Body of pancreas (tissue), 4 donors: ENCODE measurements around the gene HDGFL1. TPM values are rescaled to one million over a fixed set of nuclear protein-coding genes. Genes with fewer than 3 reads are reported as not detected.

ENCODE experiments used
- ATAC-seq: fragments of 150-250 bp; one replicate; pipeline ENCODE4 v1.9.1; 2016
- DNase-seq, 4 donors: peaks; one replicate each; pipeline ENCODE4 v3.0.0-alpha.2; 2019
- H3K27ac ChIP-seq, 4 donors: fragments of 200-600 bp; sonication (generic); 1 replicate in 3 of 4; 2 replicates in 1 of 4; pipeline versions ENCODE4 v1.5.1 to v1.6.1; 2016 to 2019; ENCODE audit warnings: mild to moderate bottlenecking in 1 of 4, mixed read lengths in 1 of 4, moderate library complexity in 1 of 4
- H3K27me3 ChIP-seq, 2 donors: fragments of 200-600 bp; sonication (generic); one replicate each; pipeline ENCODE4 v1.6.0; 2016; ENCODE audit warnings: mild to moderate bottlenecking in 1 of 2
- H3K36me3 ChIP-seq, 2 donors: fragments of 200-600 bp; sonication (generic); replicated peaks in 1 of 2; 2 replicates each; pipeline ENCODE4 v1.5.1; 2016; ENCODE audit warnings: low read depth in 2 of 2; ENCODE audit not compliant: insufficient read depth in 1 of 2
- H3K4me1 ChIP-seq: fragments of 200-600 bp; sonication (generic); one replicate; pipeline ENCODE4 v1.6.0; 2016
- H3K4me3 ChIP-seq, 2 donors: fragments of 200-600 bp; sonication (generic); 1 replicate in 1 of 2; 2 replicates in 1 of 2; pipeline ENCODE4 v1.5.1; 2016 to 2019
- H3K9me3 ChIP-seq, 3 donors: fragments of 200-600 bp; sonication (generic); 1 replicate in 2 of 3; 2 replicates in 1 of 3; pipeline ENCODE4 v1.5.1; 2016
- POLR2A ChIP-seq, 3 donors: fragments of 450-650 bp; IDR thresholded peaks; one replicate each; pipeline ENCODE4 v1.6.1; 2016; ENCODE audit warnings: antibody characterized with exemption in 3 of 3, mild to moderate bottlenecking in 2 of 3
- WGBS, 2 donors: methylation state at CpG; one replicate each; pipeline ENCODE4 v1.1.5; 2017; 5-methylcytosine and 5-hydroxymethylcytosine counted together
- intact Hi-C: fragments of 100-400 bp; cut with DNase I; formaldehyde crosslinking; loops from one replicate; pipeline ENCODE4 v1.15.1; 2023
- total RNA-seq, 2 donors: library from RNA; depleted of rRNA; stranded (reverse); fragments of >200 nt; gene quantifications; one replicate each; pipeline ENCODE4 v1.1.0, GENCODE V29; 2016
- TF ChIP-seq, protein P1 (sequence below), 7 experiments: fragments of 450-650 bp in 4 of 7; fragments of 200-600 bp in 3 of 7; sonication (generic) in 3 of 7; IDR thresholded peaks; one replicate each; pipeline ENCODE4 v1.5.1; 2016 to 2019; ENCODE audit warnings: antibody characterized with exemption in 7 of 7

Gene HDGFL1
- total RNA-seq, 2 donors from 2014 or later = not detected

GRCh38 chr6:22613051-22613450, 43.7 kb downstream of the HDGFL1 start:
- H3K4me3 ChIP-seq = no peak overlapping the region
- H3K36me3 ChIP-seq = no peaks in the 10 kb centered on the region
- no peak overlapping the region for H3K27ac ChIP-seq
- WGBS, 2 donors = 86 to 88% methylated on average over 1 of the region's 1 CpG
- no peaks in the 10 kb centered on the region for H3K27me3 ChIP-seq
- ATAC-seq (no peak), DNase-seq (no peak)
- peaks cover 6% of the 10 kb centered on the region for H3K4me1 ChIP-seq
- intact Hi-C loops = no loop called here
- H3K9me3 ChIP-seq = no peaks in the 10 kb centered on the region
- no peak for TF ChIP-seq POLR2A (IDR thresholded peaks at IDR 0.05)
- TF ChIP-seq, protein P1, sequence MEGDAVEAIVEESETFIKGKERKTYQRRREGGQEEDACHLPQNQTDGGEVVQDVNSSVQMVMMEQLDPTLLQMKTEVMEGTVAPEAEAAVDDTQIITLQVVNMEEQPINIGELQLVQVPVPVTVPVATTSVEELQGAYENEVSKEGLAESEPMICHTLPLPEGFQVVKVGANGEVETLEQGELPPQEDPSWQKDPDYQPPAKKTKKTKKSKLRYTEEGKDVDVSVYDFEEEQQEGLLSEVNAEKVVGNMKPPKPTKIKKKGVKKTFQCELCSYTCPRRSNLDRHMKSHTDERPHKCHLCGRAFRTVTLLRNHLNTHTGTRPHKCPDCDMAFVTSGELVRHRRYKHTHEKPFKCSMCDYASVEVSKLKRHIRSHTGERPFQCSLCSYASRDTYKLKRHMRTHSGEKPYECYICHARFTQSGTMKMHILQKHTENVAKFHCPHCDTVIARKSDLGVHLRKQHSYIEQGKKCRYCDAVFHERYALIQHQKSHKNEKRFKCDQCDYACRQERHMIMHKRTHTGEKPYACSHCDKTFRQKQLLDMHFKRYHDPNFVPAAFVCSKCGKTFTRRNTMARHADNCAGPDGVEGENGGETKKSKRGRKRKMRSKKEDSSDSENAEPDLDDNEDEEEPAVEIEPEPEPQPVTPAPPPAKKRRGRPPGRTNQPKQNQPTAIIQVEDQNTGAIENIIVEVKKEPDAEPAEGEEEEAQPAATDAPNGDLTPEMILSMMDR (IDR thresholded peaks at IDR 0.05) = no peak

DNA sequence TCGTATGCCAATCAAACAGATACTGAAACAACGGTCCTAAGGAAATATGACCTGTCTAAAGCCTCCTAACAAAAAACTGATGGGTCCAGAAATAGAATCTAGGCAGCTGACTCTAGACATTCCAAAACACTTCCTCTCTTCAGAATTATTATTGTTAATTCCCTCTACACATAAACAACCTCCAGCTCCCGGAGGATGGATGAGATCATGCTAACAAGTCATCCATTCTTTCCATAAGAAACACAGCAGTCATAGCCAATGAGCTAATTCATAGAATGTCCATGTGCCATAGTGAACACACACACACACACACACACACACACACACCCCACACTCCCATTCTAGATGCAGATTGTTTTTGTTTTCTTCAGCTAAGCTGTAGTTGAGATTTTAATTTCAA, 44.3 kb downstream of the HDGFL1 start:
- no peak overlapping the region for H3K27ac ChIP-seq
- H3K27me3 ChIP-seq = no peaks in the 10 kb centered on the region
- 79 to 85% methylated on average over 3 of the region's 3 CpGs for WGBS, 2 donors
- intact Hi-C loops = no loop called here
- H3K36me3 ChIP-seq = no peaks in the 10 kb centered on the region
- H3K4me1 ChIP-seq = peaks cover 6% of the 10 kb centered on the region
- no peak overlapping the region for H3K4me3 ChIP-seq
- TF ChIP-seq, protein P1 (IDR thresholded peaks at IDR 0.05) = no peak
- TF ChIP-seq POLR2A (IDR thresholded peaks at IDR 0.05) = no peak
- no peaks in the 10 kb centered on the region for H3K9me3 ChIP-seq
- DNase-seq (no peak), ATAC-seq (no peak)

- Histone ChIP-seq H3K9me3 (no peaks in the 10 kb centered on the region), H3K4me1 (peaks cover 6% of the 10 kb centered on the region), H3K27me3 (no peaks in the 10 kb centered on the region), H3K27ac (no peak overlapping the region), H3K4me3 (no peak overlapping the region), H3K36me3 (no peaks in the 10 kb centered on the region)
- WGBS, 2 donors = 92 to 95% methylated on average over 3 of the region's 3 CpGs
- TF ChIP-seq, protein P1 (IDR thresholded peaks at IDR 0.05) = no peak
- no peak for TF ChIP-seq POLR2A (IDR thresholded peaks at IDR 0.05)
- intact Hi-C loops = no loop called here
- ATAC-seq = no peak
- no peak for DNase-seq
These were observed 45.2 kb downstream of the HDGFL1 start for GRCh38 chr6:22614547-22614946.

- no peaks in the 10 kb centered on the region for H3K27me3 ChIP-seq
- DNase-seq (no peak), ATAC-seq (no peak)
- no peak overlapping the region for H3K27ac ChIP-seq
- no peaks in the 10 kb centered on the region for H3K9me3 ChIP-seq
- 41 to 62% methylated on average over 4 of the region's 4 CpGs for WGBS, 2 donors
- intact Hi-C loops = no loop called here
- no peaks in the 10 kb centered on the region for H3K4me1 ChIP-seq
- no peak overlapping the region for H3K4me3 ChIP-seq
- H3K36me3 ChIP-seq = no peaks in the 10 kb centered on the region
- no peak for TF ChIP-seq POLR2A (IDR thresholded peaks at IDR 0.05)
- TF ChIP-seq, protein P1 (IDR thresholded peaks at IDR 0.05) = no peak
These were observed 51.7 kb downstream of the HDGFL1 start for GRCh38 chr6:22621028-22621427.
